ENCODE results near the gene AVP. TPM values are rescaled to one million over a fixed set of nuclear protein-coding genes. Genes with fewer than 3 reads are reported as not detected.
"Not testable (repeated sequence)": the region's sequence is repeated elsewhere in the genome, so short reads cannot be mapped to it uniquely, and the experiment has no call there.

The AVP gene
- total RNA-seq, 4 donors from 2014 or later = 5.8 TPM; not detected in 3

DNA sequence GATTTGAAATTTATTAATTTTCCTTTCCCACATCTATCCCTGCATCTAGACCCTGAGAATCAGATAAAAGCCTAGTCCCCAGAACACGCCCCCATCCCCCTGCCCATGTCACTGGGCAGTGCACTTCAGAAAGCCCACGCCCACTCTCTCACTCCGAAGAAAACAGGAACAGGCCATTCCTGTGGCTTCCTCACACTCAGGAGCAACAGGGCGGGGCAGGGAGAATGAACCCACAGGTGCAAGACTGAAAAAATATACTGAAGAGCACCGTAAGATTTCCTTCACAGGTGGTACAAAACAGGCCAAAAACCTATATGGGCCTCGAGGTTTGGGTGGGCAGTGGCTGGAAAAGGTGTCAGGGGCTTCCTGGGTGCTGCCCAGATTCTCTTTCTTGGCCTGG lies 9.7 kb downstream of the AVP start:
- no peak for DNase-seq
- Histone ChIP-seq H3K4me1 (peaks cover 0 to 15% (median 2%) of the 10 kb centered on the region in 4 donors), H3K4me3 (no peak overlapping the region), H3K36me3 (no peaks in the 10 kb centered on the region), H3K27me3 (peaks cover 0 to 7% of the 10 kb centered on the region in 2 donors), H3K27ac (no peak overlapping the region), H3K9me3 (no peaks in the 10 kb centered on the region)
- TF ChIP-seq POLR2A (IDR thresholded peaks at IDR 0.05) = no peak
- TF ChIP-seq, protein P1, sequence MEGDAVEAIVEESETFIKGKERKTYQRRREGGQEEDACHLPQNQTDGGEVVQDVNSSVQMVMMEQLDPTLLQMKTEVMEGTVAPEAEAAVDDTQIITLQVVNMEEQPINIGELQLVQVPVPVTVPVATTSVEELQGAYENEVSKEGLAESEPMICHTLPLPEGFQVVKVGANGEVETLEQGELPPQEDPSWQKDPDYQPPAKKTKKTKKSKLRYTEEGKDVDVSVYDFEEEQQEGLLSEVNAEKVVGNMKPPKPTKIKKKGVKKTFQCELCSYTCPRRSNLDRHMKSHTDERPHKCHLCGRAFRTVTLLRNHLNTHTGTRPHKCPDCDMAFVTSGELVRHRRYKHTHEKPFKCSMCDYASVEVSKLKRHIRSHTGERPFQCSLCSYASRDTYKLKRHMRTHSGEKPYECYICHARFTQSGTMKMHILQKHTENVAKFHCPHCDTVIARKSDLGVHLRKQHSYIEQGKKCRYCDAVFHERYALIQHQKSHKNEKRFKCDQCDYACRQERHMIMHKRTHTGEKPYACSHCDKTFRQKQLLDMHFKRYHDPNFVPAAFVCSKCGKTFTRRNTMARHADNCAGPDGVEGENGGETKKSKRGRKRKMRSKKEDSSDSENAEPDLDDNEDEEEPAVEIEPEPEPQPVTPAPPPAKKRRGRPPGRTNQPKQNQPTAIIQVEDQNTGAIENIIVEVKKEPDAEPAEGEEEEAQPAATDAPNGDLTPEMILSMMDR (IDR thresholded peaks at IDR 0.05) = no peak

DNA sequence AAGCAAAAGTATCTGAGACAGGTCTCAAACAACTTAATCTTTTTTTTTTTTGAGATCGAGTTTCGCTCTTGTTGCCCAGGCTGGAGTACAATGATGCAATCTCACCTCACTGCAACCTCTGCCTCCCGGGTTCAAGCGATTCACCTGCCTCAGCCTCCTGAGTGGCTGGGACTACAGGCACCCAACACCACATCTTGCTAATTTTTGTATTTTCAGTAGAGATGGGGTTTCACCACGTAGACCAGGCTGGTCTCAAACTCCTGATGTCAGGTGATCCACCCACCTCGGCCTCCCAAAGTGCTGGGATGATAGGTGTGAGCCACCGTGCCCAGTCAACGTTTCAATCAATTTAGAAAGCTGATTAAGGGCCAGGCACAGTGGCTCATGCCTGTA lies 11.3 kb downstream of the AVP start:
- not testable (repeated sequence) for H3K9me3 ChIP-seq, H3K4me3 ChIP-seq, H3K36me3 ChIP-seq, H3K27me3 ChIP-seq, DNase-seq, H3K27ac ChIP-seq
- peaks cover 0 to 15% (median 2%) of the 10 kb centered on the region in 4 donors for H3K4me1 ChIP-seq

DNA sequence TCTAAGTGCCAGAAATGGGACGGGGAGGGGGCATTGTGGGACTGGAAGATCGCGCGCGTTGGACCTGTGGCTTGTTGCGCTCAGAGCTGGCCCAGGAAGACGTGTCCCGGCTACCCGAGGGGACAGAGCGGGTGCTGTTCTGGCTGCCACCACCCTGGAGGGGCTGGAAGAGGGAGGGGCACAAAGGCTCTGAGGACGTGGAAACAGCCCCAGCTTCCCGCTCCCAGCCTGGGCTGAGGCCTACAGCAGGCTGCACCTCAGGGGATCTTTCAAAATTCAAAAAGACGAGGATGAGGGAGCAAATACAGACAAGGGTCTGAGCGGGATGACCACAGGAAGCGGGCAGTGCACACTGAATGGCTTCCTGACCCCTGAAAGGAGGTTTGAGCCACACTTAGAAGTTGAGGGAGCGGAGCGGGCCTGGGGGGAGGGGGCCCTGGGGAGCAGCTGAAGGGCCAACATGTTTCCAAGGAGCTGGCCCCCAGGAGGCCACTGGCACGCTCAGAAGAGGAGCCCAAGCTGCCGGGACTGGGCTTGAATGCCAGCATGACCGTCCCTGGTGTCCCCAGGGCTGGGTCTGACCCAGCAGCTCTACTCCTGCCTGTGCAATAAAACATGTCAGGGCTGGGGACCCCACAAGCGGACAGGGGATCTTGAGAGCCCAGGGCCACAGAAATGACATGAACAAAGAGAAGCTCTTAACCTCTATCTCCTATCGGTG lies 11.8 kb downstream of the AVP start:
- H3K4me3 ChIP-seq = peak overlapping the region in 3 of 4 donors; percentile 65 to 75 (median 73)

DNA sequence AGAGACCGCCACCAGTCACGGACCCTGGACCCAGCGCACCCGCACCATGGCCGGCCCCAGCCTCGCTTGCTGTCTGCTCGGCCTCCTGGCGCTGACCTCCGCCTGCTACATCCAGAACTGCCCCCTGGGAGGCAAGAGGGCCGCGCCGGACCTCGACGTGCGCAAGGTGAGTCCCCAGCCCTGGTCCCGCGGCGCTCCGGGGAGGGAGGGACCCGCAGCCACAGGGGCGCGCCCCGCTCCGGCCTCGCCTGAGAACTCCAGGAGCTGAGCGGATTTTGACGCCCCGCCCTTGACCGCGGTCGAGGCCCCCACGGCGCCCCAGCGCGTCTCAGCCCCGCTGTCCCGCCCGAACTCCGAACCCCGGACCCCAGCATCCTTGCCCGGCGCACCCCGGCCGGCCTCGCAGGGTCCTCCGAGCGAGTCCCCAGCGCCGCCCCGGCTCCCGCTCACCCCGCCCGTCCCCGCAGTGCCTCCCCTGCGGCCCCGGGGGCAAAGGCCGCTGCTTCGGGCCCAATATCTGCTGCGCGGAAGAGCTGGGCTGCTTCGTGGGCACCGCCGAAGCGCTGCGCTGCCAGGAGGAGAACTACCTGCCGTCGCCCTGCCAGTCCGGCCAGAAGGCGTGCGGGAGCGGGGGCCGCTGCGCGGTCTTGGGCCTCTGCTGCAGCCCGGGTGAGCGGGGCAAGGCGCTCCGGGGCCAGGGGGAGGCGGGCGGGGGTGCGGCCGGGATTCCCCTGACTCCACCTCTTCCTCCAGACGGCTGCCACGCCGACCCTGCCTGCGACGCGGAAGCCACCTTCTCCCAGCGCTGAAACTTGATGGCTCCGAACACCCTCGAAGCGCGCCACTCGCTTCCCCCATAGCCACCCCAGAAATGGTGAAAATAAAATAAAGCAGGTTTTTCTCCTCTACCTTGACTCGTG lies 12.7 kb downstream of the AVP start, which contains the start of gene OXT:
Gene OXT, plus strand, starts transcription at position 11 of the 920 bp plus-strand sequence. Its CDS starts 36 bp downstream, at position 47.
- DNase-seq = peak; percentile 58 to 80 (median 69)
- no peak for TF ChIP-seq POLR2A (IDR thresholded peaks at IDR 0.05)
- TF ChIP-seq, protein P1 (IDR thresholded peaks at IDR 0.05) = no peak
- H3K27ac ChIP-seq = peak within 1 kb of the TSS in 1 of 4 donors; percentile 63
- H3K4me1 ChIP-seq = peaks cover 0 to 15% (median 2%) of the 10 kb centered on the region in 4 donors
- H3K27me3 ChIP-seq = peaks cover 0 to 7% of the 10 kb centered on the region in 2 donors
- H3K9me3 ChIP-seq = no peaks in the 10 kb centered on the region
- peak within 1 kb of the TSS; percentile 47 to 75 (median 69) for H3K4me3 ChIP-seq
- H3K36me3 ChIP-seq = no peaks in the 10 kb centered on the region

More for the DNA sequence above, 11.8 kb downstream of the AVP start:
- Histone ChIP-seq H3K9me3 (no peaks in the 10 kb centered on the region), H3K36me3 (no peaks in the 10 kb centered on the region), H3K27me3 (peaks cover 0 to 7% of the 10 kb centered on the region in 2 donors), H3K4me1 (peaks cover 0 to 15% (median 2%) of the 10 kb centered on the region in 4 donors), H3K27ac (peak overlapping the region in 1 of 4 donors; percentile 63)
- DNase-seq = no peak
- TF ChIP-seq, protein P1 (IDR thresholded peaks at IDR 0.05) = no peak
- TF ChIP-seq POLR2A (IDR thresholded peaks at IDR 0.05) = no peak

DNA sequence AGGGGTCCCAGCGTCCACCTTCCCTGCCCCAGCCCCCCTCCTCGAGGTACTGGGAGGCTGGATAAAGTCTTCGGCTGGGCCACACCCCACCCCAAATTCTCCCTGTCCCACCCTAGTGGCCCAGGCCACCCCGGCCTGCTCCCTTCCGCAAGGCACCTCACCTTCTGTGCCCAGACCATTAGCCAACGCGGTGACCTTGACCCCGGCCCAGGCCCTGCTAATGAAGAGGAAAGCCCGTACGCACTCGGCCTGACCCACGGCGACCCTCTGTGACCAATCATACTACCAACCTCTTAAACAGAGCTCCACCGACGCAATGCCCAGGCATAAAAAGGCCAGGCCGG lies 13.3 kb downstream of the AVP start:
- TF ChIP-seq, protein P1 (IDR thresholded peaks at IDR 0.05) = no peak
- TF ChIP-seq POLR2A (IDR thresholded peaks at IDR 0.05) = no peak
- peak overlapping the region in 1 of 4 donors; percentile 63 for H3K27ac ChIP-seq
- H3K27me3 ChIP-seq = peaks cover 0 to 7% of the 10 kb centered on the region in 2 donors
- H3K4me1 ChIP-seq = peaks cover 0 to 15% (median 2%) of the 10 kb centered on the region in 4 donors
- DNase-seq = no peak
- H3K4me3 ChIP-seq = peak overlapping the region; percentile 47 to 75 (median 69)
- no peaks in the 10 kb centered on the region for H3K9me3 ChIP-seq
- H3K36me3 ChIP-seq = no peaks in the 10 kb centered on the region

All from Peyer's patch (tissue), 4 donors.